ENCODE data around the gene TRMT11. TPM values are rescaled to one million over a fixed set of nuclear protein-coding genes. Genes with fewer than 3 reads are reported as not detected.
A peak's percentile ranks its signal among the peaks of the same experiment; 100 is the strongest.

TRMT11 gene
- total RNA-seq, 1 donor: 30.5 TPM

DNA sequence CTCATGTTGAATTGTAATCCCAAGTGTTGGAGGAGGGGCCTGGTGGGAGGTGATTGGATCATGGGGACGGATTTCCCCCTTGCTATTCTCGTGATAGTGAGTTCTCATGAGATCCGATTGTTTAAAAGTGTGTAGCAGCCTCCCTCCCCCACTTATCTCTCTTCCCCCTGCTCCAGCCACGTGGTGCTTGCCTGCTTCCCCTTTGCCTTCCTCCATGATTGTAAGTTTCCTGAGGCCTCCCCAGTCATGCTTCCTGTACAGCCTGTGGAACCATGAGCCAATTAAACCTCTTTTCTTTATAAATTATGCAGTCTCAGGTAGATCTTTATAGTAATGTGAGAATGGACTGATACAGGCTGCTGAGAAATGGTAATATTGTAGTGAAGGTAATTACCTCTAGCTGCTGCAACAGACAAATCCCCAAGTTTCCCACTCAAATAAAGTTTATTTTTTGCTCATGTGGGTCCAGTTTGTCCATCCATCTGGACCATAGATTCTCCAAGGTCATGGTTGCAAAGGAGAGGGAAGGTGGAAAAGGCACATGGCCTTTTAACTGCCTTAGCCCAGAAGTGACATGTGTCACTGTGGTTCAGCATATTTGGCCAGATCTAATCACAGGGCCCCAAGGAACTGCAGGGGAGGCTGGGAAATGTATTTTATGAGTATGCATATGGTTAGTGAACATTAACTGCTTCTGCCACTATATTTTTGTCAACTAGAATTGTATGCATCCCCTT is 89.2 kb downstream of the TRMT11 start:
- DNase-seq (ENCODE audit: low read depth): no peak
- H3K4me3 ChIP-seq (ENCODE audit: low read depth, low read length): no peak overlapping the region
- TF ChIP-seq, protein P1, sequence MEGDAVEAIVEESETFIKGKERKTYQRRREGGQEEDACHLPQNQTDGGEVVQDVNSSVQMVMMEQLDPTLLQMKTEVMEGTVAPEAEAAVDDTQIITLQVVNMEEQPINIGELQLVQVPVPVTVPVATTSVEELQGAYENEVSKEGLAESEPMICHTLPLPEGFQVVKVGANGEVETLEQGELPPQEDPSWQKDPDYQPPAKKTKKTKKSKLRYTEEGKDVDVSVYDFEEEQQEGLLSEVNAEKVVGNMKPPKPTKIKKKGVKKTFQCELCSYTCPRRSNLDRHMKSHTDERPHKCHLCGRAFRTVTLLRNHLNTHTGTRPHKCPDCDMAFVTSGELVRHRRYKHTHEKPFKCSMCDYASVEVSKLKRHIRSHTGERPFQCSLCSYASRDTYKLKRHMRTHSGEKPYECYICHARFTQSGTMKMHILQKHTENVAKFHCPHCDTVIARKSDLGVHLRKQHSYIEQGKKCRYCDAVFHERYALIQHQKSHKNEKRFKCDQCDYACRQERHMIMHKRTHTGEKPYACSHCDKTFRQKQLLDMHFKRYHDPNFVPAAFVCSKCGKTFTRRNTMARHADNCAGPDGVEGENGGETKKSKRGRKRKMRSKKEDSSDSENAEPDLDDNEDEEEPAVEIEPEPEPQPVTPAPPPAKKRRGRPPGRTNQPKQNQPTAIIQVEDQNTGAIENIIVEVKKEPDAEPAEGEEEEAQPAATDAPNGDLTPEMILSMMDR (IDR thresholded peaks at IDR 0.05; ENCODE audit: insufficient read depth, low read length): no peak

- TF ChIP-seq, protein P1 (IDR thresholded peaks at IDR 0.05; ENCODE audit: insufficient read depth, low read length): no peak
- peak; percentile 73 for DNase-seq (ENCODE audit: low read depth)
- H3K4me3 ChIP-seq (ENCODE audit: low read depth, low read length): no peak overlapping the region
Observed at GRCh38 chr6:126076992-126077664, 90.8 kb downstream of the TRMT11 start.

DNA sequence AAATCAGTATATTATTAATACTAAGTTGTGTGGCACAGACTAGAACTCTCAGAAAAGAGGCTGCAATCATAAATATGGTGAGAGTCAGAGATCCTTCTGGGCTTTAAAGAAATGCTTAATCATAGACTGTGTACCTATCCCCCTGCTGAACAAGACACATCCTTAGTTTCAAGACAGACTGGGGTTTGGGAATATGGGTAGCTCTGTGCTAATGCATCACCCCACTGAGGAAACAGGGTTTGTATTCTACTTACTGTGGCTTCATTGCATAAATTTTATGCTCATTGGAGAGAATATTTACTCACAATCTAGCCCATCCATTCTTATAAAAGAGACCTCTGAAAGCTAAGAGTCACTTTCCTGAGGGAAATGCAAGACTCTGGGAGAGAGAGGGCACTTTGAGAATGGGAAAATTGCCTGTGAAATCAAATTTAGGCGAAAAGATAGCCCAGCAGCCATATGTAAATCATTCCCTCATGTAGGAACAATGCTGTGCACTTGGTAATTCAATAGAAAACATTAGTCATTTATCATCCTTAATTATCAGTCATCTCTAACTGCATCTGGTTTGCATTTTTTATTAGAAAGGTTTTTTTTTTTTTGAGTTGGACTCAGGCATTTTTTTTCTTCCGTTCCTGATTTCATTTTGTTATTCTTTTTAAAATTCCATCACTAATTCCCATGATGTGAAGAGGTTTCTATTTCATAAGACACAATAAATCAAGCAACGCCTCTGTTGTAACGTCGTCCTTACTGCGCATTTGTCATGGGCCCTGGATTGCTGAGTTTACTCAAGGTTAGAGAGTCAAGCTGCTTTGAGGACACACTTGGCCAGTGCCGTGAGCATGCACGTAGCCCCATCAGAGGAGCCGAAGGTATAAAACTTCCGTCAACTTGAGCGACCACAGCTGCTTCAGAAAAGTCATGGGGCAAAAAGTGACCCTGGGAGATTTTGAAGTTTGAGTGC is 91.8 kb downstream of the TRMT11 start:
- peak; percentile 74 for DNase-seq (ENCODE audit: low read depth)
- H3K4me3 ChIP-seq (ENCODE audit: low read depth, low read length): no peak overlapping the region
- TF ChIP-seq, protein P1 (IDR thresholded peaks at IDR 0.05; ENCODE audit: insufficient read depth, low read length): no peak

DNA sequence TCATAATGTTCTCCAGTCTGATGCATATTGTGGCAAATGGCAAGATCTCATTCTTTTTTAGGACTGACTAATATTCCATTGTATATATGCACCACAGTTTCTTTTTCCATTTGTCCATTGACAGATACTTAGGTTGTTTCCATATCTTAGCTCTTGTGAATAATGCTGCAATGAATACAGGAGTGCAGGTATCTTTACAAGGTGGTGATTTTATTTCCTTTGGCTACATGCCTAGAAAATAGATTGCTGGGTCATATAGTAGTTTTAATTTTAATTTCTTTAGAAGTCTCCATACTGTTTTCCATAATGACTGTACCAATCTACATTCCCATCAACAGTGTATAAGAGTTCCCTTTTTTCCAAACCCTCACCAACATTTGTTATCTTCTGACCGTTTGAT is 97.5 kb downstream of the TRMT11 start:
- H3K4me3 ChIP-seq (ENCODE audit: low read depth, low read length): no peak overlapping the region
- no peak for DNase-seq (ENCODE audit: low read depth)
- TF ChIP-seq, protein P1 (IDR thresholded peaks at IDR 0.05; ENCODE audit: insufficient read depth, low read length): no peak

DNA sequence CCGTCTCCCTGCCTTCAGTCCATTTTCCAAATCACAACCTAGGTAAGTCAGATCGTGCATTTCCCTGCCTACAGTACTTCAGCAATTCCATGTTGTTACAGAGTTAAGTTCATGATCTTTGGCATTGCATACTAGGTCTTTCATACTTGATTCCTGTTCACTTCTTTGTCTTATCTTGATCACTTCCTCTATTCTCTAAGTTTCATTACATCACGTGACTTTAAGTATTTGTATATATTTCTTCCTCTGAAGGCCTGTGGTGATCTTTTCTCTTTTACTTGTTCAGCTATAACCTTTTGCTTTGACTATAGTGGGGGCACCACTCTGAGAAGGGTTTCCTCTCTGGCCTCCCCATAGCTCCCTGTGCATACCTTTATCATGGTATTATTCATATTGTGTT is 100.2 kb downstream of the TRMT11 start:
- DNase-seq (ENCODE audit: low read depth): no peak
- H3K4me3 ChIP-seq (ENCODE audit: low read depth, low read length): no peak overlapping the region
- TF ChIP-seq, protein P1 (IDR thresholded peaks at IDR 0.05; ENCODE audit: insufficient read depth, low read length): no peak

Small RNA genes within 50 kb of the gene (small RNA-seq; reads per million reads assigned to genes)
- gene RNA5SP216: not detected

Other genes with a start within 250 kb of the TRMT11 start
- gene HEY2, start 236.9 kb upstream of the TRMT11 start, total RNA-seq (ENCODE audit: low replicate concordance): 0.09 and 0.25 TPM in 2 replicates
- gene NCOA7, start 195.6 kb upstream of the TRMT11 start, total RNA-seq (ENCODE audit: low replicate concordance): 41.7 and 90.3 TPM in 2 replicates
- 23.5 and 30.6 TPM in 2 replicates for gene HINT3, start 29.8 kb upstream of the TRMT11 start, total RNA-seq (ENCODE audit: low replicate concordance)

Measured in fibroblast of the aortic adventitia (primary cell).